GM23248 (cell line): ENCODE results near the gene RBPJ. TPM values are rescaled to one million over a fixed set of nuclear protein-coding genes. Genes with fewer than 3 reads are reported as not detected.

Experiments used
- DNase-seq: peaks from one replicate; pipeline ENCODE4 v3.0.0-alpha.2; 2015
- H2AFZ ChIP-seq: fragments of 200-600 bp; sonication (generic); 2 replicates; pipeline ENCODE4 v1.6.1; 2016; ENCODE audit warnings: antibody characterized with exemption
- H3F3A ChIP-seq: fragments of 200-600 bp; sonication (generic); 2 replicates; pipeline ENCODE4 v1.6.1; 2016; ENCODE audit warnings: mild to moderate bottlenecking, antibody characterized with exemption, mixed run types; ENCODE audit not compliant: insufficient read depth
- H3K27ac ChIP-seq: fragments of 200-600 bp; sonication (generic); 2 replicates; pipeline ENCODE4 v1.5.1; 2016; ENCODE audit warnings: mild to moderate bottlenecking
- H3K27me3 ChIP-seq: fragments of 200-600 bp; sonication (generic); replicated peaks from 2 replicates; pipeline ENCODE4 v1.6.1; 2016; ENCODE audit warnings: mild to moderate bottlenecking; ENCODE audit not compliant: insufficient read depth
- H3K36me3 ChIP-seq: fragments of 200-600 bp; sonication (generic); 2 replicates; pipeline ENCODE4 v1.6.1; 2016; ENCODE audit warnings: low read depth, mild to moderate bottlenecking
- H3K4me1 ChIP-seq: fragments of 200-600 bp; sonication (generic); 2 replicates; pipeline ENCODE4 v1.6.1; 2016; ENCODE audit warnings: mild to moderate bottlenecking; ENCODE audit not compliant: insufficient read depth
- H3K4me2 ChIP-seq: fragments of 200-600 bp; sonication (generic); one replicate; pipeline ENCODE4 v1.6.1; 2016; ENCODE audit warnings: mild to moderate bottlenecking; ENCODE audit not compliant: unreplicated experiment
- H3K4me3 ChIP-seq: fragments of 200-600 bp; sonication (generic); 2 replicates; pipeline ENCODE4 v1.5.1; 2016; ENCODE audit warnings: mild to moderate bottlenecking
- H3K79me2 ChIP-seq: fragments of 200-600 bp; sonication (generic); 2 replicates; pipeline ENCODE4 v1.6.1; 2016; ENCODE audit warnings: mild to moderate bottlenecking; ENCODE audit not compliant: insufficient read depth
- H3K9ac ChIP-seq: fragments of 200-600 bp; sonication (generic); 2 replicates; pipeline ENCODE4 v1.6.1; 2016; ENCODE audit warnings: mild to moderate bottlenecking
- H3K9me2 ChIP-seq: fragments of 200-600 bp; sonication (generic); 2 replicates; pipeline ENCODE4 v1.6.1; 2016; ENCODE audit warnings: mixed run types, mild to moderate bottlenecking, moderate library complexity; ENCODE audit not compliant: insufficient read depth
- H3K9me3 ChIP-seq: fragments of 200-600 bp; sonication (generic); one replicate; pipeline ENCODE4 v1.6.1; 2017; ENCODE audit warnings: low read depth
- H4K20me1 ChIP-seq: fragments of 200-600 bp; sonication (generic); 2 replicates; pipeline ENCODE4 v1.6.0; 2016; ENCODE audit not compliant: insufficient read depth
- EZH2 ChIP-seq: fragments of 200-600 bp; sonication (generic); IDR thresholded peaks from 2 replicates; pipeline ENCODE4 v1.6.1; 2018; ENCODE audit warnings: antibody characterized with exemption, mild to moderate bottlenecking; ENCODE audit not compliant: insufficient read depth, poor library complexity, severe bottlenecking
- EZH2phosphoT487 ChIP-seq: fragments of 200-600 bp; sonication (generic); IDR thresholded peaks from 2 replicates; pipeline ENCODE4 v1.6.1; 2018; ENCODE audit warnings: antibody characterized with exemption, moderate library complexity, mild to moderate bottlenecking, low read depth; ENCODE audit not compliant: insufficient read depth
- WGBS, 2 experiments: methylation state at CpG; one replicate each; pipeline ENCODE4 v1.1.6; 2015 to 2017; ENCODE audit warnings: low lambda C conversion rate in 2 of 2, low coverage in 1 of 2; ENCODE audit errors: missing lambda C conversion rate in 2 of 2; 5-methylcytosine and 5-hydroxymethylcytosine counted together
- in situ Hi-C: fragments of 300-500 bp; cut with MboI; formaldehyde crosslinking; loops from 2 replicates; pipeline ENCODE4 v1.15.0; 2020
- polyA plus RNA-seq: library from polyadenylated mRNA; unstranded; fragments of >200 nt; fragmentation: Nextera tagmentation; extraction: Ambion mirVana; gene quantifications from 2 replicates; pipeline ENCODE4 v1.2.1, GENCODE V29; 2016
- total RNA-seq: library from RNA; depleted of rRNA; stranded (reverse); fragments of >200 nt; shearing (Covaris generic); gene quantifications from 2 replicates; pipeline ENCODE4 v1.2.3, GENCODE V29; 2014

RBPJ gene
- total and polyA plus RNA-seq, 2 experiments from 2014 or later = 70.7 to 85.4 TPM

GRCh38 chr4:26367811-26368210, 47.0 kb downstream of the RBPJ start:
- peaks cover 98% of the 10 kb centered on the region for H3K79me2 ChIP-seq
- in situ Hi-C loops = no loop called here

GRCh38 chr4:26368685-26369084, 47.9 kb downstream of the RBPJ start:
- Histone ChIP-seq H3K27ac (no peak overlapping the region), H2AFZ (no peak overlapping the region), H4K20me1 (peaks cover 31% of the 10 kb centered on the region), H3K79me2 (peaks cover 99% of the 10 kb centered on the region), H3K9me3 (no peaks in the 10 kb centered on the region), H3K4me1 (peaks cover 22% of the 10 kb centered on the region), H3K9ac (no peak overlapping the region), H3K4me3 (no peak overlapping the region), H3K27me3 (no peaks in the 10 kb centered on the region), H3K4me2 (no peak overlapping the region), H3K9me2 (no peaks in the 10 kb centered on the region), H3F3A (peaks cover 16% of the 10 kb centered on the region), H3K36me3 (no peaks in the 10 kb centered on the region)
- TF ChIP-seq EZH2phosphoT487 (no peak), EZH2 (no peak)
- no peak for DNase-seq
- in situ Hi-C loops = no loop called here

More at GRCh38 chr4:26367811-26368210, 47.0 kb downstream of the RBPJ start:
- Histone ChIP-seq H3K27ac (no peak overlapping the region), H4K20me1 (peaks cover 23% of the 10 kb centered on the region), H3F3A (peaks cover 8% of the 10 kb centered on the region; the same call in 1 of the 2 replicates), H2AFZ (no peak overlapping the region), H3K4me2 (no peak overlapping the region), H3K9me3 (no peaks in the 10 kb centered on the region), H3K36me3 (no peaks in the 10 kb centered on the region), H3K9ac (no peak overlapping the region), H3K9me2 (no peaks in the 10 kb centered on the region), H3K4me1 (peaks cover 24% of the 10 kb centered on the region), H3K27me3 (no peaks in the 10 kb centered on the region), H3K4me3 (no peak overlapping the region)
- no peak for TF ChIP-seq EZH2
- no peak for DNase-seq
- WGBS, 2 experiments = 12 to 33% methylated on average over 1 of the region's 1 CpG

GRCh38 chr4:26369132-26369531, 48.3 kb downstream of the RBPJ start:
- peaks cover 22% of the 10 kb centered on the region for H3K4me1 ChIP-seq
- H3K27ac ChIP-seq = no peak overlapping the region
- H3K4me3 ChIP-seq = no peak overlapping the region
- no peaks in the 10 kb centered on the region for H3K9me3 ChIP-seq
- no peaks in the 10 kb centered on the region for H3K36me3 ChIP-seq
- H2AFZ ChIP-seq = no peak overlapping the region
- DNase-seq = no peak
- H3K9ac ChIP-seq = no peak overlapping the region
- 96 to 97% methylated on average over 2 of the region's 2 CpGs for WGBS, 2 experiments
- in situ Hi-C loops = no loop called here
- H3K79me2 ChIP-seq = peaks cover 99% of the 10 kb centered on the region
- peaks cover 16% of the 10 kb centered on the region for H3F3A ChIP-seq
- H3K4me2 ChIP-seq = no peak overlapping the region
- H4K20me1 ChIP-seq = peaks cover 31% of the 10 kb centered on the region
- TF ChIP-seq EZH2phosphoT487 (no peak), EZH2 (no peak)
- no peaks in the 10 kb centered on the region for H3K9me2 ChIP-seq
- no peaks in the 10 kb centered on the region for H3K27me3 ChIP-seq

DNA sequence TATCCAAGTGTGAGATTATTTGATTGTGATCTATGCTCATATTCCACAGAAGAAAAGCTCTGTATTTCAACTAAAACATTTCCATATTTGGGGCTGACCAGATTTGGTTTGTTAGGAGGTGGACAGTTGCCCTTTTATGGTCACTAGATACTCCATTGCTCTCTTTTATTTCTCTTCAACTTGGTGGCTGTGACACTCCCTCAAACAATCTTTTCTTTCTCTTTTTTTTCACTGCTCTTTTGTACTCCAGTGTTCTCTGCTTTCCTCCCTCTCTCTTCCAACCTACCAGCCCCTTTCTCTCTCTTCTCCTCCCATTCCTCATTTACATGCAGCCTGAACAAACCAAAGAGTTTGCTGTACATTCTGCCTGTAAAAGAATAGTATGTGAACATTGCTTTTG, 48.8 kb downstream of the RBPJ start:
- Histone ChIP-seq H3K9me3 (no peaks in the 10 kb centered on the region), H3K4me2 (no peak overlapping the region), H3K27me3 (no peaks in the 10 kb centered on the region), H3K9ac (no peak overlapping the region), H3F3A (peaks cover 16% of the 10 kb centered on the region; the same call in 1 of the 2 replicates), H3K4me1 (peaks cover 22% of the 10 kb centered on the region), H3K79me2 (peaks cover 99% of the 10 kb centered on the region), H2AFZ (no peak overlapping the region), H3K4me3 (no peak overlapping the region), H4K20me1 (peaks cover 34% of the 10 kb centered on the region), H3K27ac (no peak overlapping the region), H3K9me2 (no peaks in the 10 kb centered on the region), H3K36me3 (no peaks in the 10 kb centered on the region)
- TF ChIP-seq EZH2phosphoT487 = no peak
- TF ChIP-seq EZH2 = no peak
- in situ Hi-C loops = no loop called here
- no peak for DNase-seq

DNA sequence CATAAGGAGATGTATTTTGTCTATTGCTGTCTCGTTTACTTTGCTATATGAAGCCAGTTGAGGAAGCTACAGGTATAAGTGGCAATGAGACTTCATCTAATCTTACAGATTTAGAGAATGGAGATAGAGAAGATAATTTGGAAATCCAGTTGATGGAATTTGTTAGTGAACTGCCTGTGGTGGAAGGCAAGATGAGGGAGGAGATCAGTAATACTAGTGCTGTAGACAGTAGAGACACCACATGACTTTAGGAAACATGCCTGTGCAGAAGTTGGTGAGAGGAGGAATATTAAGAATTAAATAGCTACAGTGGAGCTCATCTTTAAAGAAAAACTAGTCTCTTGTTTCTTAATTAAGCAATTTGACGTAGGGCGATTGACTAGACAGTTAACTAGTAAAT, 51.3 kb downstream of the RBPJ start:
- peaks cover 56% of the 10 kb centered on the region for H4K20me1 ChIP-seq
- 96 to 99% methylated on average over 3 of the region's 3 CpGs for WGBS, 2 experiments
- peaks cover 16% of the 10 kb centered on the region; the same call in 1 of the 2 replicates for H3F3A ChIP-seq

More for the DNA sequence above, 51.3 kb downstream of the RBPJ start:
- Histone ChIP-seq H3K9me2 (no peaks in the 10 kb centered on the region), H3K36me3 (no peaks in the 10 kb centered on the region), H3K9ac (no peak overlapping the region), H3K4me3 (no peak overlapping the region), H3K27ac (no peak overlapping the region), H2AFZ (no peak overlapping the region), H3K4me1 (peaks cover 22% of the 10 kb centered on the region), H3K79me2 (peaks cover 100% of the 10 kb centered on the region), H3K4me2 (no peak overlapping the region), H3K9me3 (no peaks in the 10 kb centered on the region), H3K27me3 (no peaks in the 10 kb centered on the region)
- in situ Hi-C loops = no loop called here
- DNase-seq = no peak
- TF ChIP-seq EZH2phosphoT487 = no peak
